SH-SY5Y (cell line): ENCODE measurements around the gene XAB2.

Experiments
- GATA2 ChIP-seq: IDR thresholded peaks from 2 replicates; pipeline ENCODE4 v1.6.1; 2011; ENCODE audit warnings: mild to moderate bottlenecking, low read depth, low read length
- GATA3 ChIP-seq: IDR thresholded peaks from 2 replicates; pipeline ENCODE4 v1.6.1; 2011; ENCODE audit warnings: low read depth, mild to moderate bottlenecking, low read length, moderate library complexity

DNA sequence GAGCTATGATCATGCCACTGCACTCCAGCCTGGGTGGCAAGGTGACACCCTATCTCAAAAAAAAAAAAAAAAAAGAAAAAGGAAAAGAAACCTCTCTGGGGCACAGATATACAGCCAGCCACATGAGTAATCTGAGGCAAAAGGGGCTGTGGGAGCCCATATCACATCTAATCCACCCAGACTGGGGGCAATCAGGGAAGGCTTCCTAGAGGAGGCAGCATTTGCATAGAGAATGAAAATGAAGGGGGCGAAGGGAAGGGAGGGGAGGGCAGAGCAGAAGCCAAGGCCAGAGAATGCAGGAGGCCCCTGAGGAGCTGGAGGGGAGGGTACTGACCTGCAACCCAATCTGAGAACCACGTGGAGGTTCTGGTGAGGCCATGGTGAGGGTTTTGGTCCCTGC, 20.8 kb upstream of the XAB2 start:
- no peak for TF ChIP-seq GATA2
- TF ChIP-seq GATA3: no peak
